ENCODE measurements around the gene SH2D2A.

Gene SH2D2A

DNA sequence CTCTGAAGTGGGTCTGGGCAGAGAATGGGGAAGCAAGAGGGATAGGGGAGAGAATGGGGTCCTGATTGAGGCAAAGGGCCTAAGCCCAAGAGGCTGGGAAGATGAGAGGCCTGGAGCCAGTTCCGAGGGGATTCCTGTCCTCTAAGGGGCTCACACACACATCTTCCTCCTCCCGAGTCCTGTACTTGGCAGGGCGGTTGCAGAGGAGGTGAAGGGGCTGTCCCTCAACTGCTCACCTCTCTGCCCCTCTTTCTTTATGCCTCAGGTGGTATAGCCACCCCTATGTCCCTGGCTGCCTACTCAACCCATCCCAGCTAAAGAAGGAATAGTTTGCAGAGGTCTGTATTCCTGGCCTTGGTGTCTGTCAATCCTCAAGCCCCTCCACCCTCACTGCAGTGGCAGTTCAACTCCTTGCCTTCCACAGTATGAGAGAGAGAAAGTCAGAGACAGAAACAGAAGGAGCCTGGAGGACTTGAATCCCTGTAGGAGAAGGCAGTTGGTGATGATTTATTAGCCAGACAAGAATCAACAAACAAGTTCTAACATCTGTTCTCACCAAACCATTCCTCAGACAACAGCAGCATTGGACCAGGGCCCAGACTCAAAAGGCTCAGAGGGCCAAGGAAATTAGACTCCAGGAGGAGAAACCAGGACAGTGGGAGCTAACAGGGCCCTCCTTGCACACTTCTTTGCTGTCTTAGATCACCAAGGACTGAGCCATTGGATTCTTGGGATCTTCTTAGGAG, 10.7 kb downstream of the SH2D2A start:
- in situ Hi-C loops (cut with MboI; ENCODE audit: low sequenced_read_pairs), result no loop called here

DNA sequence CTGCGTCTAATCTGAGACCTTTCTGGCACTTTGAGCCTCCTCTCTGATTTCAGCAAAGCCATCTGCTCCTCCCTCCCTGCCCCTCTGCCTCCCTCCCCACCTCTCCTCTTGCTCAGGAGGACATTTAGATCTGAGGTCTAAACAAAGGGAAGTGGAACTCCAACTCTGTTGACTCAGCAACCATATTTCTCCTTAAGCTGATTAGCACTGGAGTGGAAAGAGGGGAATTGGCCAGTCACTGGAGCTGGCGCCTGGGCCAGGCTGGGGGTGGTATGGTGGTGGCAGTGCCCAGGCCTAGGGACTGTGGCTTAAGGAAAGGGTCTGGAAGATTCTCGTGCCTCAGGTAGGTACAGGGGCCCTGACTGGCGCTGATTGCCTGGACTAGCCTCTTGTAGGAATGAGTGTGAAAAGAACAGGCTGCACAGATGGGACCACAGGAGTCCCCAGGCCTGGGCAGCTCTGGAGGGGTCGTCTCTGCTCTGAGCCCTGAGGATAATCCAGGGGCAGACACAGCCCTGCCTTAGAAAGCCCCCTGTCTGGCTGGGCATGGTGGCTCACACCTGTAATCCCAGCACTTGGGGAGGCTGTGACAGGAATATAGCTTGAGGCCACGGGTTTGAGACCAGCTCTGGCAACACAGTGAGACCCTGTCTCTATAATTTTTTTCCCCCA, 11.9 kb downstream of the SH2D2A start:
- in situ Hi-C loops (cut with MboI; ENCODE audit: low sequenced_read_pairs), result no loop called here

DNA sequence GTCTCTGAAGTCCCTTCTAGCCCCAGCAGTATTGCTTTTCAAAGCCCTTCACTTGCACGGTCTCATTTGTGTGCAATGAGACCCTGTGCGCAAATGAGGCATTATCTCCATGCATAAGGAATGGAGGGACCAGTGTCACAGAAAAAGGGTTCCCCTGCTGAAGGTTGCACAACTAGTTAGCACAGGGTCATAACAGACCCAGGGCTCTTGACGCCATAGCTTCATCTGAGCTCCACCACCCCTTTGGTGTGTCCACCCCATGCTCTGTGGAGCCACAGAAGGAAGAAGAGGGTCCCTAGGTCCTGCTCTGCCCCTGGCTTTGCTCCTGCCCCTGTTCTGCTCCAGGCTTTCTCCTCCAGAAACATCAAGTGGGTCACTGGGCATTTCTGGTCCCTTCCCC, 12.6 kb downstream of the SH2D2A start:
- in situ Hi-C loops (cut with MboI; ENCODE audit: low sequenced_read_pairs), result no loop called here

DNA sequence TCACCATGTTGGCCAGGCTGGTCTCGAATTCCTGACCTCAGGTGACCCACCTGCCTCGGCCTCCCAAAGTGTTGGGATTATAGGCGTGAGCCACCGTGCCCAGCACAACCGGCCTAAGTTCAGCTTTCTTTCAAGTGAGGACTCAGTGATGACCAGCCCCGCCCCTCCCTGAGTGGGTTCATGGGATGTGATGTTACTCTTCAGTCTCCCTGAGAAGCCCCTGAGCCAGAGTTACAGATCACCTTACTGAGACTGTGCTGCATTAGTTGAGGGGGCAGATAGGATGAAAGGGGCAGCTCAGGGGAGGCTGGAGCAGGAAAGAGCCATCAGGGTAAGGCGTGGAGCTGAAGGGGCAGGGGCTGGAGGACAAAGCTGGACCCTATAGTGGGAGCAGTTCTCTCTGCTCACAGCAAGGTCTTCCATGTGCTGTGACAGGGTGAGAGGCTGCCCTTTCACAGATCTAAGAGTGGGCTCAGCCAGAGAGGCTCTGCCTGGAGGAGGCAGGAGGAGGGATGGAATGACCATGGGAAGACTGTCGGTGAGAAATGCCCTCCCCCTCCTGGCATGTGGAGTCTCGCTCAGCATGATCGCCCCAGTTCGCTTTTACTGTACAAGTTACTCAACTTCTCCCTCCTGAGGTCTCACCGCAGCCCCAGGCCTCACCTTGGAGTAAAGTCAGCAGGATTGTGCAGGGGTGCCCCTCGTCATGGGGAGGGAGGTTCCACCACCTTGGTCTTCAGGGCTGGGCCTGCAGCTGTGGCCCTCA, 13.4 kb downstream of the SH2D2A start:
- in situ Hi-C loops (cut with MboI; ENCODE audit: low sequenced_read_pairs), result no loop called here

DNA sequence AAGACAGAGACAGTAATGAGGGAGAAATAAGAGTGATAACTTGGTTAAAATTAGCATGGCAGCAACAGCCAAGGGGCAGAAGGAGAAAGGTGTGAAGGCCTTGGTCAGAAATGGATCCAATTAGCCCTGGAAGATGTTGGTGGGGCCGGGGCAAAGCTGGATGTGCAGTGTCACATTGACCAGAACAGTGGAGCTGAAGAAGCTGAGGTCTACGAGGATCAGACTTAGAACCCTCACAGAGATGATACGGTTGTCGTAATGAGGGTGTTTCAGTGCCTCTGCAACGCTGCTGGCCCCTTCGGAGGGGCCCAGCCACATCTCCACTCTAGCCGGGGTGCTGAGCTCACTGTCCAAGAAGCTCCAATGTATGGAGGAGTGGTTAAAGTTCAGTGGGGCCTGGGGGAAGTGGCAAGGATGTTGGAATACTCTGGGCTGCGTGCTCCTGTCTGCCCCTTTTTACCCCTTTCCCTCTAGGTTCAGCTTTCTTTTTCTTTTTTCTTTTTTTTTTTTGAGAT, 14.2 kb downstream of the SH2D2A start:
- in situ Hi-C loops (cut with MboI; ENCODE audit: low sequenced_read_pairs), result no loop called here

DNA sequence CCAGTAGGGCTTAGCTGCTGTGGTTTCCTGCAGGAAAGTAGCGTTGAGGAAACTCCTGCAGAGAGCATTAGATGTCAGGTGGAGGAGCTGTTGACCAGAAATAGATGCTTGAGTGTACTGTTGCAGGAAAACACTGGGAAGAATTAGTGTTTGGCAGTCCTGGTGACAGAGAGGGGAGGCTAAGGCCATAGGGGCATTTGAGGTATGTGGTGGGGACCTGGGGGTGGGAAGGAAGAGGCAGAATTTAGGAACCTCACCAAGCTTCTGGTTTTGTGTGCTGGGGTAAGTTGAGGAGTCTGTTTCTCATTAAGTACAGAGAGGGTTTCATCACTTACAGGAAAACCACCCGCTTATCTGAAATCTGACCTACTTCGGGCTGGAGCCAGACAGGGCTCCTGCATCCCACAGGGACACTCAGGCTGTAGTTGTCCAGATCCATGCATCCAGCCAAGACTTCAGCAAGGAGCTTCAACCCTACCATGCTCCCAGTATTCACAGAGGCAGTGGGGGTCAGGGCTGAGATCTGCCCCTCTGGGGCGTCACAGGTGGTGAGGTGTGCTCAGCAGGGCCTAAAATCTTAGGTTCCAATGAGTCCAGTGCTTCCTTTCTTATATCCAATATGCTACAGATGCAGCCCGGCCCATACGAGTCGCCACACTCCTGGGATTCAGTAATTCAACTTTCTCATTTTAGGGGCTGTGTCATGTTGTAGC, 15.1 kb downstream of the SH2D2A start:
- in situ Hi-C loops (cut with MboI; ENCODE audit: low sequenced_read_pairs), result no loop called here

DNA sequence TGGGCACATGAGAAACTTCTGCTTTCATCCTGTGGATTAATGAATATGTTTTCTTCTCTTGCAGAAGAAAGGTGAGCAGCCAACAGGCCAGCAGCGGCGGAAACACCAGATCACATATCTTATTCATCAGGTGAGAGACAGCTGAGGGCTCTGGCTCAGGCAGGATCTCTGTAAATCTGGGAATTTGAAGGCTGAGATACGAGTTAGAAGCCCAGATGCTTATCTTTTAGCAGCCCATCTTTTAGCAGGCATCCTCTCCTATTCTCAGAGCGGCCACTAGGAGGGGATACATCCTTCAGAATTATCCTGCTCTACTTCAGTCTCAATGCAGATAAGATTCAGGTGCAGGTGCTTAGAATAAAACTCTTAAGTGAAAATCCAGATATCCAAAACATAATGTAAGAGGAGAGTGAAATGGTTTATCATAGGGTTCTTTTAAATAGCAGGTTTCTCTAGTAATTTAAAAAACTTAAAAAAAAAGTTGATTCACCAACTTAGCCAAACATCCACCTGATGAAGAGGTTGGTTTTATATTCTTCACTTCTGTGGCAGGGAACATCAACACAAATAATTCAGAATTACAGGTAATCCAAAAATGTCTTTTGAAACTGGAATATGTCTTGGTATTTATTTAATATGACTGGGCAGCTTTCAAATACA, 19.3 kb downstream of the SH2D2A start:
- in situ Hi-C loops (cut with MboI; ENCODE audit: low sequenced_read_pairs), result loop anchor here (10.0 kb wide), 1 partner anchor 87 kb away; no protein-coding TSS in a partner anchor

DNA sequence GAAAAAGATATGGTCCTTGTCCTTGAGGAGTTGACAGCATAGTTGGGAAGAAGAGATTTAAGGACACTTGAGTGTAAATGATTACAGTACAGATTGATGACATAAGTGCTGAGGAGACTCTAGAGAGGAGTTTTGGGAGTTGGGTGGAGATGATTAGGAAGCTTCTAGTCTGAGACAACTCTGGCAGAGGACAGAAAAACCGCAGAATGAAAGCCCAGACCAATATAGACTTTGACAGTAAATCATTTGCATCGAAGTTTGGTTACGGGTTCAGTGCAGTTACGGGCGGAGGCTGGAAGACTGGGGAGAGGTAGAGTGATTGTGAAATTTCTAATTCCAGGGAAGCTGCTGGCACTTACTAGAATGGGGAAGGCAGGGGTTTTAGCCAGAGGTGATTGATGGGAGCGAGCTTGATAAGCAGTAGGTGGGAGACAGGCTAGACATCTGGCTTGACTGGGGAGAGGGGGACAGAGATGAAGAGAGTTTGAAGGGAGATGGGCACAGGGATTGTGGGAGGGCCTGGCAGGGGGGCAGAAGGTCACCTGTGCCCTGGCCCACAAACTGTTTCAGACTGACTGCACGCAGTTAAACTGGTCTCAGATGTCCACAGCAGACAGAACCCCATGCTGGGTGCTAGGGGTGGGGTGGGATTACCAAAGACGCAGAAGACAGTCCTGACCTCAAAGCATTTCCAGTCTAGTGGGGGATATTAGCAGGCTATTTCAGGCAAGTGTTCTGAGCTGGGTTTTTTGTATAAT, 20.1 kb downstream of the SH2D2A start:
- in situ Hi-C loops (cut with MboI; ENCODE audit: low sequenced_read_pairs), result loop anchor here (10.0 kb wide), 1 partner anchor 88 kb away; no protein-coding TSS in a partner anchor

DNA sequence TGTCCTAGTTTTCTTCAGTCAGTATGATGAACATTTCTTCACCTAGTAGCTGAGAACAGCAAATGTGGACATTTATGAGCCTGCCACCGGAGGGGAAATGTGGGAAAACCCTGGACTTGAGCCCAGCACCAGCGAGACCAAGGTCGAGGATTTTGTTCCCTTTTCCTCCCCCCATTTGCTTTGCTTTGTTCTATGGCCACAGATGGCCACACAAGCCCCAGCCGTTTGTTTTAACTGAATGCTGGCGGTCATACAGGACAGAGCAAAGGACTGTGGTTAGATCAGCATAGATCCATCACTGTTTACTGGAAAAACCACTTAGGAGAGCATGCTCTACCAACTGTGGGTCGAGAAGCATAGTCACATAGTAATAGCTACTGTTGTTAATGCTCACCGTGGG, 20.9 kb downstream of the SH2D2A start:
- in situ Hi-C loops (cut with MboI; ENCODE audit: low sequenced_read_pairs), result loop anchor here (10.0 kb wide), 1 partner anchor 89 kb away; no protein-coding TSS in a partner anchor

DNA sequence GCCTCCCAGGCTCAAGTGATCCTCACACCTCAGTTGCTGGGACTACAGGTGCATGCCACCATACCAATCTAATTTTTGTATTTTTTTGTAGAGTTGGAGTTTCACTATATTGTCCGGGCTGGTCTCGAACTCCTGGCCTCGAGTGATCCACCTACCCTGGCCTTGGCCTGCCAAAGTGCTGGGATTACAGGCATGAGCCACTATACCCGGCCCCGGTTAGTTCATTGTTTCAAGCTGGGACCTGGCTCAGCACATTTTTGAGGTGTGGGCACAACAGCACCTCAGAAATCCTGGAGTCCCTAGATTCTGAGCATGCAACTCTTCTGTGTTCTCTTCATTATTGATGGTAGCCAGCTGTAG, 21.3 kb downstream of the SH2D2A start:
- in situ Hi-C loops (cut with MboI; ENCODE audit: low sequenced_read_pairs), result loop anchor here (10.0 kb wide), 1 partner anchor 89 kb away; no protein-coding TSS in a partner anchor

DNA sequence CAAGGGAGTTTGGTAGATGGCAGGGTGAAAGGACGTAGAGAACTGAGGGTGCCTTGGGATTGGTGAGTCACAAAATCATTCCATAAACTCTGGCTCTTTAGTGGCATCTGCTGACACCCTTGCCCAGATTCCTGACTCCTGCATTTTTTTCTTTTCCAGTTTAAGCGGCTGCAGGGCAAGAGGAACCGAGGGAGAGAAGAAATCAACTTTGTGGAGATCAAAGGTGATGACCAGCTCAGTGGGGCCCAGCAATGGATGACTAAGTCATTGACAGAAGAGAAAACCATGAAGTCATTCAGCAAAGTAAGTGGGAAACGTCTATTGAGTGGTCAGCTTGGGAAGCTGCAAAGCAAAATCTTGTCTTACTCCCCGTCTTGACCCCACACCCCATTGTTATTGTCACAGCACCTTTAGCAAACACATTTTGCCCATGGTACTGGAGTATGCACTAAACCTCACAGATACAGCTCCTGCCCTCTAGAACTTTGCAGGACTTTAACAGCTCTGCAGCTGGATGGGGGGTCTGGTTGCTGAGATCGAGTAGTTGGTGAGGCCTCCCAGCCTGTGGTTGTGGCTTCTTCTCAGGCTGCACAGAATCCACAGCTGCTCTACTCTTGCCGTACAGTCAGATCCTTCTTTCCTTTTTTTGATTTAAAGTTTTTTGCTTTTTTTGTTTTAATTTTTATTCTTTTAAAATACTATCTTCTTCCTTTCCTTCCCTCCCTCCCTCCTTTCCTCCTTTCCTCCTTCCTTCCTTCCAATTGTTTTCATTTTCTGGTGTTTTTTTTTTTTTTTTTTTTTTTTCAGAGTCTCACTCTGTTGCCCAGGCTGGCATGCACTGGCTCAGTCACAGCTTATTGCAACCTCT, 21.9 kb downstream of the SH2D2A start:
- in situ Hi-C loops (cut with MboI; ENCODE audit: low sequenced_read_pairs), result loop anchor here (10.0 kb wide), 1 partner anchor 90 kb away; no protein-coding TSS in a partner anchor

DNA sequence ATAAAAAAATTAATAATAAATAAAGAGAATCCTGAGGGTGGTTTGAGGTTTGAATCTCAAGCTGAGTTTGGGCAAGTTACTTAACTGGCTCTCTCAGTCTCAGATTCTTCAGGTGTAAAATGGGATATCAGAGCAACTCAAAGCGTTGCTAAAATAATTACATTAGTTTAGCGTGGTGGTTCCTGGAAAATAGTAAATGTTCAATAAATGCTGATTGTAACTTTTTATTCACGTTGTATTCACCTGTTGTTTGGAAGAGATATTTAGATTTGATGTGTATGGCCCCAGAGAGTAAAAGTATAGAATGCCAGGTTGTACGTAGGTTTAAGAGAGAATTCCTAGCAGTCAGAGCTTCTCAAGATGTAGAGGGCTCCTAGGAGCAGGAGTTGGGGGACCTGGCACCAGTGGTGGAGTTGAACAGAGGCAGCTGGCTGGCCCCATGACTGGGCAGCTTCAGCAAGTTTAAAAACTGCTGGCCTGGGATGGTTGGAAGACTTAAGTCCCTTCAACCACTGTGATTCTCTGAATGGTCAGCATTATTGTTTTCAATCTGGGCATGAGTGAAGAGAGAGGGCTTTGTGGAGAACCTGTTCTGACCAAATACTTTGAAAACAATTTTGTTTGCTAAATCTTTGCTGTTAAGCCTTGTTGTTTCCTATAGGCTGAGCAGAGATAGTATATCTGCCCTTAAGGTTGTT, 26.9 kb downstream of the SH2D2A start:
- in situ Hi-C loops (cut with MboI; ENCODE audit: low sequenced_read_pairs), result loop anchor here (10.0 kb wide), 1 partner anchor 95 kb away; no protein-coding TSS in a partner anchor

DNA sequence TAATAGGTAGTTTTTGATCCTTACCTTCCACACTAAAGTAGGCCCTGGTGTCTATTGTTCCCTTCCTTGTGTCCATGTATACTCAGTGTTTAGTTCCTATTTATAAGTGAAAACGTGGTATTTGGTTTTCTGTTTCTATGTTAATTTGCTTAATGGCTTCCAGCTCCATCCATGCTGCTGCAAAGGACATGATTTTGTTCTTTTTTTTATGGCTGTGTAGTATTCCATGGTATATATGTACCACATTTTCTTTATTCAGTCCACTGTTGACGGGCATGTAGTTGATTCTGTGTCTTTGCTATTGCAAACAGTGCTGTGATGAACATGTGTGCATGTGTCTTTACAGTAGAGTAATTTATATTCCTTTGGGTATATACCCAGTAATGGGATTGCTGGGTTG, 28.5 kb downstream of the SH2D2A start:
- in situ Hi-C loops (cut with MboI; ENCODE audit: low sequenced_read_pairs), result no loop called here

DNA sequence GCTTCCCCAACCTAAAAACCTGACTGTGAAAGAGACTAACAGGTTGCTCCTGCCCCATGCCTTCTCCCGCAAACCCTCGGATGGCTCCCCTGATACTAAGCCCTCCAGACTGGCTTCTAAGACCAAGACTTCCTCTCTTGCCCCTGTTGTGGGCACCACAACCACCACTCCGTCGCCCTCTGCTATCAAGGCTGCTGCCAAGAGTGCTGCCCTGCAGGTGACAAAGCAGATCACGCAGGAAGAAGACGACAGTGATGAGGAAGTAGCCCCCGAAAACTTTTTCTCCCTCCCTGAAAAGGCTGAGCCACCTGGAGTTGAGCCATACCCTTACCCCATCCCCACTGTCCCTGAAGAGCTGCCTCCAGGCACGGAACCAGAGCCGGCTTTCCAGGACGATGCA, 30.0 kb downstream of the SH2D2A start:
- in situ Hi-C loops (cut with MboI; ENCODE audit: low sequenced_read_pairs), result no loop called here

DNA sequence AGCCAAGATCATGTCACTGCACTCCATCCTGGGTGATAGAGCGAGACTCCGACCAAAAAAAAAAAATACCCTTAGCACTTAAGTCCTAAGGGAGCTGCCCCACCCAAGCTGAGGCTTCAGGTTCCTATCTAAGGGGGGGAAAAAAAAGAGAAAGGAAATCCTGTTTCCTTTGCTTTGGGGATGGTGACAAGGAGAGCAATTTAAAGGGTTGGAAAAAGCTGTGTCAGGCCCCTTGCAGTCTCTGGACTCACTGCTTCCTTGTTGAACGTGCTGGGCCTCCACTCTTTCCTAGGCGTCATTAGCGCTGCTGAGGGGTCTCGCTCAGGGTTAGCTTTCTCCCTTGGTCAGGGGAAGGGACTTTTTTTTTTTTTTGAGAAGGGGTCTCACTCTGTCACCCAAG, 31.2 kb downstream of the SH2D2A start:
- in situ Hi-C loops (cut with MboI; ENCODE audit: low sequenced_read_pairs), result no loop called here

DNA sequence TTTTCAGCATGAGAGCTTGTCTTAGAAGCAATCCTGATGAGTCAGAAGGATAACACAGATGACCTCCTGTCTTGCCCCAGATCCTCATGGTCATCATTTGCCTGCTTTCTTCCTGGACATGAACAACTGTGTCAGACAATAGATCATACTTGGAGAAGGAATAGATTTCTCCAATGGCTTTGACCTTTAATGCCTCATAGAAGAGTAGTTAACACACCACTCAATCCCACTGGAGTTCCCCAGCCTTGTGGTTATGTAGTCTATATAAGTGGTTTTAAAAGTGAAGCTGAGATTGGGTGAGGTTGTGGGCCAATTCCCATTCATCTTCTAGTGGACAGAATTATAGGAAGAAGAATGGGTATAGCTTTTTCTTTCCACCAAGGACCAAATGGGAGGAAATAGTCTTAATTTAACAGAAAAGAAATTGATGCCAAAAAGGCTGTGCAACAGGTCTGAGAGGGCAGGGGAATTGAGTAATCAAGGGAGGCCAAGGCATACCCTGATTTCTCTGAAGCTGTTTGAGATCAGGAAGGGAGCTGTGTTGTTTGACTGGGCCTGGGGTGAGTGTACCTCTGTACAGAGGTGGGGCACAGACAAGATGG, 35.0 kb downstream of the SH2D2A start:
- in situ Hi-C loops (cut with MboI; ENCODE audit: low sequenced_read_pairs), result no loop called here

DNA sequence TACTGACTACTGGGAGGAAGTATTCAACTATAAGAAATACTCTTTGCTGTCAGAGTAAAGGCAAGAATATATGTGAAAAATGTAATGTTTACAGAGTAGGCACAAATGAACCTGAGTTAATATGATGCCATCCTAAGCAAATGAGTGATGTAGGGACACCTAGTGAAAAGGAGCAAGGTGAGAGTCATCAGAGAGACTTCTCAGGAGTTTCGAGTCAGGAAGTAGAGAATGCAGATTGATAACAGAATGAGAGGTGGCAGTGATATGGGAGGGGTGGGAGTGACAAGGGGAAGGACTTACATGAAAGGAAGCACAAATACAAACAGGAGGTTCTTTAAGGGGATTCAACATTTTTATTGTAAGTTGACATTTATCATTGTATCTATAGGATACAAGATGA, 39.1 kb downstream of the SH2D2A start:
- in situ Hi-C loops (cut with MboI; ENCODE audit: low sequenced_read_pairs), result no loop called here

DNA sequence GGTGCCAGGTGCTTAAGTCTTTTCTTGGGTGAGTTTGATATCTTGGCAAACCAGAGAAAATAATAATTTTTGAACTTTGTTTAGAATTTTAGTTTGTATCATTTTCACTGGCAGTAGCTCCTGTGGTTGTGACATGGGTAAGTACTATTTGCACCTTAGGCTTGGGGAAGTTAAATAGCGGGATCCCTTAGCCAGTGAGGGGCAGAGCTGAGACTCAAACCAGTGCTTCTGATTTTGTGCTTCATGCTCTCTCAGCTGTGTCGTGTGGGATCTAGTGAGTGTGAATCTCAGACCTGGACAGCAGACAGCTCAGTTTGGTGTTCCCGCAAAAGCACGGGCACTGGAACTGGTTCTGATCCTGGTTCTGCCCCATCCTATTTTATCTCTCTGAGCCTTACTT, 39.7 kb downstream of the SH2D2A start:
- in situ Hi-C loops (cut with MboI; ENCODE audit: low sequenced_read_pairs), result no loop called here
